Heart left ventricle (tissue), 16 donors: ENCODE measurements around the gene RNF31. TPM values are rescaled to one million over a fixed set of nuclear protein-coding genes. Genes with fewer than 3 reads are reported as not detected.

ENCODE experiments used
- ATAC-seq, 4 donors: fragments of 200-7000 bp; cut with Tn5 transposase; one replicate each; pipeline ENCODE4 v1.9.1; 2020 to 2022; ENCODE audit warnings: moderate library complexity in 4 of 4, mild to moderate bottlenecking in 3 of 4, moderate number of reproducible peaks in 1 of 4
- DNase-seq, 5 donors: peaks; one replicate each; pipeline ENCODE4 v3.0.0-alpha.2; 2020
- H3K27ac ChIP-seq, 12 donors: fragments of 200-600 bp; sonication (generic) in 4 of 12; one replicate each; pipeline versions ENCODE4 v1.5.0 to v1.8.0; 2016 to 2022; ENCODE audit warnings: mild to moderate bottlenecking in 2 of 12
- H3K27me3 ChIP-seq, 9 donors: fragments of 200-600 bp; sonication (generic) in 2 of 9; one replicate each; pipeline versions ENCODE4 v1.5.1 to v1.8.0; 2016 to 2022; ENCODE audit warnings: mild to moderate bottlenecking in 3 of 9
- H3K36me3 ChIP-seq, 9 donors: fragments of 200-600 bp; sonication (generic) in 2 of 9; one replicate each; pipeline versions ENCODE4 v1.5.0 to v1.8.0; 2018 to 2022; ENCODE audit warnings: mild to moderate bottlenecking in 2 of 9
- H3K4me1 ChIP-seq, 12 donors: fragments of 200-600 bp; sonication (generic) in 4 of 12; one replicate each; pipeline versions ENCODE4 v1.5.0 to v1.8.0; 2016 to 2022; ENCODE audit warnings: mild to moderate bottlenecking in 3 of 12
- H3K4me3 ChIP-seq, 12 donors: fragments of 200-600 bp; sonication (generic) in 4 of 12; one replicate each; pipeline versions ENCODE4 v1.5.0 to v1.8.0; 2017 to 2022; ENCODE audit warnings: mild to moderate bottlenecking in 9 of 12, moderate library complexity in 4 of 12
- H3K9me3 ChIP-seq, 12 donors: fragments of 200-600 bp; sonication (generic) in 4 of 12; one replicate each; pipeline versions ENCODE4 v1.5.0 to v1.8.0; 2016 to 2022; ENCODE audit warnings: mild to moderate bottlenecking in 1 of 12
- CTCF ChIP-seq, 12 donors: fragments of 200-600 bp; sonication (generic) in 4 of 12; IDR thresholded peaks; one replicate each; pipeline versions ENCODE4 v1.5.0 to v1.8.0; 2018 to 2022; ENCODE audit warnings: antibody characterized with exemption in 12 of 12, mild to moderate bottlenecking in 5 of 12
- POLR2A ChIP-seq, 2 donors: fragments of 450-650 bp; IDR thresholded peaks; one replicate each; pipeline ENCODE4 v1.6.1; 2017; ENCODE audit warnings: antibody characterized with exemption in 2 of 2, mild to moderate bottlenecking in 2 of 2, moderate library complexity in 2 of 2
- WGBS, 4 donors: extraction: QIAGEN DNeasy Blood & Tissue Kit in 2 of 4; methylation state at CpG; one replicate each; pipeline versions ENCODE4 v1.1.5 to v1.1.7; 2013 to 2018; 5-methylcytosine and 5-hydroxymethylcytosine counted together
- intact Hi-C, 10 donors: fragments of 100-400 bp; cut with DNase I; formaldehyde crosslinking; loops; one replicate each; pipeline versions ENCODE4 v1.11.1 to v1.14.2; 2022
- polyA plus RNA-seq, 2 donors: library from polyadenylated mRNA; stranded (reverse); fragments of 200-250 nt; gene quantifications; one replicate each; pipeline ENCODE4 v1.2.3, GENCODE V29; 2013
- total RNA-seq, 9 donors: library from RNA; depleted of rRNA in 2 of 9; stranded (reverse); fragments of >200 nt in 2 of 9; fragmentation: NEBNext Ultra II Directional in 3 of 9; extraction: Animal tissue kit (Norgen Biotek cat#: 25700) in 3 of 9; gene quantifications; one replicate each; pipeline versions ENCODE4 v1.1.0 to v1.2.4, GENCODE V29; 2016 to 2023
- donor health status: ischemic (EF 13 %, LVEDD 7.1; RV severe dilation, severe dysfunction).
- donor health status: healthy with polysubstance abuse.
- donor health status: DM: no; HTN: yes; CAD: no.
- donor health status: DM: no; HTN: no; CAD: no.
- donor health status: ischemic (EF 25% LVEDD 6.9; RV normal size, moderate dysfunction).
- donor health status: ischemic (EF 25% LVEDD 5.7; RV mildly dilated, moderate dysfunction).
- donor health status: healthy.
- donor health status: DM: yes; HTN: yes; CAD: no.
- donor health status: ischemic (EF 35%, LVEDD 5.7; RV mildly dilated, moderate dysfunction).
- donor health status: nonischemic (EF 11% LVEDD 7.7; RV severe dilation, severe dysfunction).
- donor health status: DM: yes; HTN: yes; CAD: no.
- donor health status: PGD.
- donor health status: ischemic (EF 29% LVEDD 5.4; RV normal size, mild dysfunction).
- donor health status: nonischemic (EF 23%, LVEDD 6.1; RV moderate dilation, normal function).

The RNF31 gene
- total and polyA plus RNA-seq, 11 donors = 31.6 to 54.2 (median 36.6) TPM

DNA sequence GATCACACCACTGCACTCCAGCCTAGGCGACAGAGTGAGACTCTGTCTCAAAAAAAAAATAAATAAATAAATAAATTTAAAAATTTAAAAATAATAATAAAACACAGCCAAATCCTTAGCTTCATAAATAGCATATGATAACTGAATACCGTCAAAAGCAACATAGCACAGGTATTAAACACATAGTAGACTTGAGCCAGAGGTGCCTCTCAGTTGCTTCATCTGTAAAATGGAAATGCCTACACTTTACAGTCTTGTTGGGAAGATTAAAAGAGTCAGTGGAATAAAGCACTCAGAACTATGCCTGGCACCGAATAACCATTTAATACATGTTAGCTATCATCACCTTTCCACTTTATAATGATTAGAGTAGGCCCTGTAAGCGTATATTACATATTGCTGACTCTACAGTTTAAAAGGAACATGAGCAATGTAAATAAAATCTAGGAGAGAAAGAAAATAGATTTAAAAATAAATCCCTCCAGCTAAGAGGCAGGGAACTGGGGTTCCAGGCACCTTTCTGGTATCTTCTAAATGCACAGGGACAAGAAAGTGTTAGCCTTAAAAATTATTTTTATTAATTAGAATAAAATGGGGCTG is 40.5 kb upstream of the RNF31 start:
- no peaks in the 10 kb centered on the region for H3K27me3 ChIP-seq
- no peak for TF ChIP-seq CTCF (IDR thresholded peaks at IDR 0.05)
- TF ChIP-seq POLR2A (IDR thresholded peaks at IDR 0.05) = no peak
- ATAC-seq (no peak), DNase-seq (no peak)
- intact Hi-C loops = loop anchor here in 8 of 10 donors (2.0 to 5.0 kb wide), 5 partner anchors 36 to 94 kb away; partner anchors contain the start of genes EMC9 (in 1 of the 8) and IRF9 (in 1 of the 8)
- H3K36me3 ChIP-seq = peaks cover 0 to 25% (median 0%) of the 10 kb centered on the region in 9 donors
- 91 to 96% (median 92%) methylated on average over 4 of the region's 4 CpGs for WGBS, 4 donors
- H3K27ac ChIP-seq = no peak overlapping the region
- H3K4me3 ChIP-seq = no peak overlapping the region
- no peaks in the 10 kb centered on the region for H3K9me3 ChIP-seq
- peaks cover 0 to 19% (median 6%) of the 10 kb centered on the region in 12 donors for H3K4me1 ChIP-seq

DNA sequence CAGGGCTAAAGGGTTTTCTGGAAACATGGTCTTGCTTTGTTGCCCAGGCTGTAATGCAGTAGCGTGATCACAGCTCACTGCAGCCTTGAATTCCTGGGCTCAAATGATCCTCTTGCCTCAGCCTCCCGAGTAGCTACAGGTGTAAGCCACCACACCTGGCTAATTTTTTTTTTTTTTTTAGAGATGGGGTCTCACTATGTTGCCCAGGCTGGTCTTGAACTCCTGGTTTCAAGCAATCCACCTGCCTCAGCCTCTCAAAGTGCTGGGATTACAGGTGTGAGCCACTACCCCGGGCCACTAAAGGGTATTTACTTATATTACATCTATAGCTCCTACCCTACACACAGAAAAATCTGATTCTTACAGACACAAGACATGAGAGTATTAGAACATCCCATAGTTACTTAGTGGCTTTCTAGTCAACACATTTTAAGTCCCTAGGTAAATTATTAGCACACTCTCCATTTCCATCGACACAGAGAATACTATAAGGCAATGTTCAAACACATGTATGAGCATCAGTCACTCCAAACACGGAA is 38.9 kb upstream of the RNF31 start:
- Histone ChIP-seq H3K27ac (peak overlapping the region in 3 of 12 donors; percentile 7 to 63 (median 44)), H3K36me3 (peaks cover 0 to 11% (median 0%) of the 10 kb centered on the region in 9 donors), H3K9me3 (no peaks in the 10 kb centered on the region), H3K4me3 (no peak overlapping the region), H3K27me3 (no peaks in the 10 kb centered on the region), H3K4me1 (peaks cover 0 to 22% (median 8%) of the 10 kb centered on the region in 12 donors)
- ATAC-seq (no peak), DNase-seq (no peak)
- TF ChIP-seq POLR2A (IDR thresholded peaks at IDR 0.05) (no peak), CTCF (IDR thresholded peaks at IDR 0.05) (no peak)
- WGBS, 4 donors = 41 to 51% (median 47%) methylated on average over 5 of the region's 5 CpGs
- intact Hi-C loops = loop anchor here in 8 of 10 donors (2.0 to 5.0 kb wide), 6 partner anchors 34 to 96 kb away; partner anchors contain the start of genes EMC9 (in 1 of the 8) and IRF9 (in 1 of the 8)

- Histone ChIP-seq H3K9me3 (no peaks in the 10 kb centered on the region), H3K4me1 (peaks cover 0 to 24% (median 10%) of the 10 kb centered on the region in 12 donors), H3K36me3 (peaks cover 0 to under 1% (median 0%) of the 10 kb centered on the region in 9 donors), H3K27ac (no peak overlapping the region), H3K27me3 (no peaks in the 10 kb centered on the region), H3K4me3 (no peak overlapping the region)
- TF ChIP-seq CTCF (IDR thresholded peaks at IDR 0.05) = no peak
- TF ChIP-seq POLR2A (IDR thresholded peaks at IDR 0.05) = no peak
- intact Hi-C loops = loop anchor here in 1 of 10 donors (5.0 kb wide), 1 partner anchor 37 kb away; the partner anchor contains the start of genes PSME2 and RNF31
- ATAC-seq (no peak), DNase-seq (no peak)
- 85 to 87% (median 86%) methylated on average over 9 of the region's 9 CpGs for WGBS, 4 donors
These were observed 37.2 kb upstream of the RNF31 start for GRCh38 chr14:24110060-24110459.

- DNase-seq (no peak), ATAC-seq (no peak)
- intact Hi-C loops = loop anchor here in 1 of 10 donors (5.0 kb wide), 1 partner anchor 37 kb away; the partner anchor contains the start of genes PSME2 and RNF31
- H3K9me3 ChIP-seq = no peaks in the 10 kb centered on the region
- H3K27me3 ChIP-seq = no peaks in the 10 kb centered on the region
- WGBS, 4 donors = 47 to 67% (median 57%) methylated on average over 1 of the region's 1 CpG
- peaks cover 0 to 26% (median 12%) of the 10 kb centered on the region in 12 donors for H3K4me1 ChIP-seq
- H3K4me3 ChIP-seq = no peak overlapping the region
- TF ChIP-seq CTCF (IDR thresholded peaks at IDR 0.05) = no peak
- TF ChIP-seq POLR2A (IDR thresholded peaks at IDR 0.05) = no peak
- H3K27ac ChIP-seq = no peak overlapping the region
- H3K36me3 ChIP-seq = no peaks in the 10 kb centered on the region
These were observed 36.8 kb upstream of the RNF31 start for GRCh38 chr14:24110523-24110922.
